Astrocyte of the spinal cord (primary cell): Measurements from ENCODE around the gene SV2B.

Experiments used
- DNase-seq: peaks from one replicate; pipeline ENCODE4 v3.0.0; 2011; ENCODE audit warnings: low read depth, low spot score
- H3K4me3 ChIP-seq: 2 replicates; pipeline ENCODE4 v1.5.1; 2011; ENCODE audit warnings: low read depth, mild to moderate bottlenecking, low read length, moderate library complexity
- CTCF ChIP-seq: IDR thresholded peaks from 2 replicates; pipeline ENCODE4 v1.5.1; 2012; ENCODE audit warnings: low read depth, mild to moderate bottlenecking, low read length, inconsistent platforms
- in situ Hi-C: cut with HindIII; loops from 2 replicates; pipeline ENCODE4 v1.10.0; 2017; ENCODE audit warnings: low sequenced_read_pairs

Gene SV2B

GRCh38 chr15:91252322-91252721, 152.3 kb downstream of the SV2B start:
- H3K4me3 ChIP-seq = no peak overlapping the region
- TF ChIP-seq CTCF = no peak
- in situ Hi-C loops = no loop called here
- DNase-seq = no peak

GRCh38 chr15:91252756-91253155, 152.7 kb downstream of the SV2B start:
- H3K4me3 ChIP-seq = no peak overlapping the region
- TF ChIP-seq CTCF = no peak
- DNase-seq = no peak
- in situ Hi-C loops = no loop called here

DNA sequence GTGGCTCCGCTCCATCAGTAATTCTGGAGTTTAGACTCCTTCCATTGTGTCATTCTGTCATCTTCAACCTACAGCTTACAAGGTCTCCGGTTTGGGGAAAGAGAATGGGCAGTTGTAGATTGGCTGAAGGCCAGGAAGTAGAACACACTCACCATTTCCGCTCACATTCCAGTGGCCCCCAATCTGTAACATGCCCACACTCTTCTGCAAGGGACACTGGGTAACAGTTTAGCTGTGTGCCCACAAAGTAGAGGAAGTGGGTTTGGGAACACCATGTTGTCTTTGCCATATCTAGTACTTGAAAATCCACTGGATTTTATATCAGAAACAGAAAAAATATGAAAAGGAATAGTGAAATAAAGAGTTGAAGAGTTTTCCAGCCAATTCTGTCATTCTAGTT, 153.5 kb downstream of the SV2B start:
- no peak for TF ChIP-seq CTCF
- DNase-seq = no peak
- in situ Hi-C loops = no loop called here
- H3K4me3 ChIP-seq = no peak overlapping the region

- no peak for TF ChIP-seq CTCF
- DNase-seq = no peak
- no peak overlapping the region for H3K4me3 ChIP-seq
- in situ Hi-C loops = no loop called here
Measured at GRCh38 chr15:91254766-91255165, 154.7 kb downstream of the SV2B start.

DNA sequence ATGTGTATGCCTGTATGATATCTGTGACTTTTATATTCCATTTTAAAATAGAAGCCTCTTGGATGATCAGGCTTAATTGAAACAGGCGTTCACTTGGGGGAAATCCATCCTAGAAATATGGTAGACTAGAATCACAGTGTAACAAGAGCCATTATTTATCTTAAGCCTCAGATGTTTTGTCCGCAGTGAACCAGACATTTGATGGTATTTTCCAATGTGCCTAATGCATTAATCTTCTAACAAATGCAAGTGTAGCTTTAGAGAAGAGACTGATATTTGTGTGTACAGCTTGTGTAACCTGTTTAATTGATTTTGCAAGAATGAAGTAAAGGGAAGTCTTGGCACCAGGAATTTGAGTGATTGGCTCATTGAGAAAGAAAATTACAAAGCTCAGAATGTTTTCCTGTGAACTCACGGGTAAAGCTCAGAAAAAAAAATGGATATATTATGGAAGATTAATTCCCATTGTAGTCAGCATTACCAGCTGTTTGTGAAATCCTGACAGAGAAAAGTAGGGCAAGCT, 155.7 kb downstream of the SV2B start:
- TF ChIP-seq CTCF = no peak
- in situ Hi-C loops = no loop called here
- no peak overlapping the region for H3K4me3 ChIP-seq
- no peak for DNase-seq

DNA sequence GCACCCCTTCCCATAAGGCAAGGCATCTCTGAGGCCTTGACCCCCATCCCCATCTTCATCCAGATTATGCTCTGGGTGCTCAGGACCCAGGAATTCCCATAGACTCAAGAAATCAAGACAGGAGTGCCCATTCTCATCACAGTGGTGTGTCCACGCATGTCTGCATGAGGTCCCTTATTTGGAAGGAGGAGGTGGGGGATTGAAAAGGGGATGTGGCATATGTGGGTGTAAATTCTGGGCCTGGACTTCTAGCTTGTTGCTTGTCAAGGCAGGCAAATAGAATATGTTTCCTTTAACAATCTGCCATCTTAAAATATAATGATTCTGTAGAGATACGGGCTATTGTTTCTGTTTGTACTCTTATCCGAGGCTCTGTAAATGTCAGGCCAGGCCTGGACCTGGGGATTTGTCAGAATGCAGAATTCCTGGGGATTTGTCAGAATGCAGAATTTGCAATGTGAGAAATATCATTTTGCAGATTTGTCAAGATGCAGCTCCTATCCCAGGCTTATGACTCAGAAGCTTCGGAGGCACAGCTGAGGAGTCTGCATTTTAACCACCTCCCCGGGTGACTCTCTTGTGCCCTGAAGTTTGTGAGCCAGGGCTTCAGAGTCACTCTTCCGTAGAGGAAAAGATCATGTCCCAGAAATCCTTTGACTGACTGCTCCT, 157.8 kb downstream of the SV2B start:
- H3K4me3 ChIP-seq = no peak overlapping the region
- DNase-seq = no peak
- TF ChIP-seq CTCF = no peak
- in situ Hi-C loops = no loop called here
